CD14-positive monocyte (primary cell): ENCODE measurements around the gene PSMA7. TPM values are rescaled to one million over a fixed set of nuclear protein-coding genes. Genes with fewer than 3 reads are reported as not detected.
"Not testable (repeated sequence)": the region's sequence is repeated elsewhere in the genome, so short reads cannot be mapped to it uniquely, and the experiment has no call there.

ENCODE experiments used
- DNase-seq, 3 donors: peaks; one replicate each; pipeline ENCODE4 v3.0.0-alpha.2; 2011 to 2022
- H2AFZ ChIP-seq: 2 replicates; pipeline ENCODE4 v1.6.0; 2012; ENCODE audit warnings: mild to moderate bottlenecking, low read depth, low read length, inconsistent platforms; ENCODE audit not compliant: insufficient read depth, poor library complexity, severe bottlenecking
- H3K27ac ChIP-seq, 2 donors: 1 replicate in 1 of 2; 2 replicates in 1 of 2; pipeline ENCODE4 v1.5.1; 2012 to 2013; ENCODE audit warnings: low read length in 2 of 2, control low read depth in 1 of 2, inconsistent platforms in 1 of 2, low read depth in 1 of 2, mild to moderate bottlenecking in 1 of 2
- H3K27me3 ChIP-seq, 2 donors: one replicate each; pipeline versions ENCODE4 v1.6.0 to v1.6.1; 2011 to 2013; ENCODE audit warnings: low read length in 2 of 2; ENCODE audit not compliant: control insufficient read depth in 2 of 2, insufficient read depth in 2 of 2
- H3K36me3 ChIP-seq, 2 donors: replicated peaks in 1 of 2; 1 replicate in 1 of 2; 2 replicates in 1 of 2; pipeline versions ENCODE4 v1.5.1 to v1.6.1; 2012 to 2013; ENCODE audit warnings: low read length in 2 of 2, control low read depth in 1 of 2, inconsistent platforms in 1 of 2, mild to moderate bottlenecking in 1 of 2; ENCODE audit not compliant: insufficient read depth in 2 of 2, control insufficient read depth in 1 of 2
- H3K4me1 ChIP-seq, 2 donors: 1 replicate in 1 of 2; 2 replicates in 1 of 2; pipeline versions ENCODE4 v1.5.1 to v1.6.1; 2012 to 2013; ENCODE audit warnings: low read length in 2 of 2, control low read depth in 1 of 2, inconsistent platforms in 1 of 2, mild to moderate bottlenecking in 1 of 2, moderate library complexity in 1 of 2; ENCODE audit not compliant: insufficient read depth in 2 of 2, control insufficient read depth in 1 of 2
- H3K4me2 ChIP-seq: replicated peaks from 2 replicates; pipeline ENCODE3; 2012; ENCODE audit warnings: low read length, moderate library complexity, mild to moderate bottlenecking; ENCODE audit not compliant: poor library complexity, severe bottlenecking; ENCODE audit errors: extremely low read depth
- H3K4me3 ChIP-seq, 3 experiments: fragments of 200-600 bp in 1 of 3; sonication (generic) in 1 of 3; replicated peaks in 1 of 3; 1 replicate in 2 of 3; 2 replicates in 1 of 3; pipeline ENCODE4 v1.5.1; 2011 to 2013; ENCODE audit warnings: low read length in 3 of 3, mild to moderate bottlenecking in 3 of 3, control low read depth in 2 of 3, low read depth in 2 of 3, inconsistent platforms in 1 of 3, moderate library complexity in 1 of 3
- H3K79me2 ChIP-seq: 2 replicates; pipeline ENCODE4 v1.6.0; 2012; ENCODE audit warnings: mild to moderate bottlenecking, control low read depth, inconsistent platforms, low read length, moderate library complexity; ENCODE audit not compliant: insufficient read depth
- H3K9ac ChIP-seq: 2 replicates; pipeline ENCODE4 v1.6.0; 2017; ENCODE audit warnings: low read length, mild to moderate bottlenecking; ENCODE audit not compliant: insufficient read depth, poor library complexity, severe bottlenecking
- H3K9me3 ChIP-seq, 2 donors: replicated peaks in 1 of 2; 1 replicate in 1 of 2; 2 replicates in 1 of 2; pipeline versions ENCODE4 v1.5.1 to v1.6.1; 2012 to 2013; ENCODE audit warnings: low read length in 2 of 2, control low read depth in 1 of 2; ENCODE audit not compliant: control insufficient read depth in 1 of 2, insufficient read depth in 1 of 2
- H4K20me1 ChIP-seq: 2 replicates; pipeline ENCODE4 v1.6.0; 2012; ENCODE audit warnings: mild to moderate bottlenecking, low read length, control low read depth, moderate library complexity; ENCODE audit not compliant: insufficient read depth
- H3K27ac Mint-ChIP-seq, 7 donors: one replicate each; pipeline ENCODE4 v1.8.0; 2020; ENCODE audit warnings: mild to moderate bottlenecking in 7 of 7, mixed read lengths in 7 of 7, moderate library complexity in 6 of 7, inconsistent platforms in 2 of 7
- H3K27me3 Mint-ChIP-seq, 3 donors: one replicate each; pipeline ENCODE4 v1.8.0; 2021 to 2022; ENCODE audit warnings: low read depth in 3 of 3, mild to moderate bottlenecking in 3 of 3, mixed read lengths in 3 of 3, moderate library complexity in 3 of 3, inconsistent platforms in 1 of 3
- H3K36me3 Mint-ChIP-seq, 2 donors: one replicate each; pipeline ENCODE4 v1.8.0; 2020; ENCODE audit warnings: mixed read lengths in 2 of 2, inconsistent platforms in 1 of 2, mild to moderate bottlenecking in 1 of 2
- H3K4me1 Mint-ChIP-seq: one replicate; pipeline ENCODE4 v1.8.0; 2020; ENCODE audit warnings: mild to moderate bottlenecking, mixed read lengths
- H3K4me3 Mint-ChIP-seq, 2 donors: one replicate each; pipeline ENCODE4 v1.8.0; 2020; ENCODE audit warnings: mild to moderate bottlenecking in 2 of 2, mixed read lengths in 2 of 2, moderate library complexity in 1 of 2
- H3K9me3 Mint-ChIP-seq, 7 donors: one replicate each; pipeline ENCODE4 v1.8.0; 2020 to 2022; ENCODE audit warnings: mixed read lengths in 7 of 7, mild to moderate bottlenecking in 6 of 7, moderate library complexity in 6 of 7, inconsistent platforms in 2 of 7
- WGBS: methylation state at CpG from one replicate; pipeline ENCODE4 v1.1.5; 2013; ENCODE audit warnings: missing lambda C conversion rate; ENCODE audit not compliant: insufficient coverage; 5-methylcytosine and 5-hydroxymethylcytosine counted together
- intact Hi-C, 2 donors: fragments of 100-400 bp; cut with micrococcal nuclease; formaldehyde crosslinking; loops; one replicate each; pipeline versions ENCODE4 v1.15.0 to v1.15.1; 2023
- polyA plus RNA-seq, 3 donors: library from polyadenylated mRNA; depleted of rRNA in 1 of 3; unstranded in 2 of 3; stranded (reverse) in 1 of 3; fragments of 300-500 nt in 2 of 3; fragments of >200 nt in 1 of 3; fragmentation: Illumina TruSeq in 2 of 3; gene quantifications; 1 replicate in 2 of 3; 2 replicates in 1 of 3; pipeline ENCODE4 v1.2.3, GENCODE V29; 2012 to 2021
- TF ChIP-seq, protein P1 (sequence below): fragments of 200-600 bp; IDR thresholded peaks from one replicate; pipeline ENCODE4 v1.8.0; 2022; ENCODE audit warnings: antibody characterized with exemption, mild to moderate bottlenecking

The PSMA7 gene
- polyA plus RNA-seq, 3 donors = 402 to 668 (median 527) TPM

DNA sequence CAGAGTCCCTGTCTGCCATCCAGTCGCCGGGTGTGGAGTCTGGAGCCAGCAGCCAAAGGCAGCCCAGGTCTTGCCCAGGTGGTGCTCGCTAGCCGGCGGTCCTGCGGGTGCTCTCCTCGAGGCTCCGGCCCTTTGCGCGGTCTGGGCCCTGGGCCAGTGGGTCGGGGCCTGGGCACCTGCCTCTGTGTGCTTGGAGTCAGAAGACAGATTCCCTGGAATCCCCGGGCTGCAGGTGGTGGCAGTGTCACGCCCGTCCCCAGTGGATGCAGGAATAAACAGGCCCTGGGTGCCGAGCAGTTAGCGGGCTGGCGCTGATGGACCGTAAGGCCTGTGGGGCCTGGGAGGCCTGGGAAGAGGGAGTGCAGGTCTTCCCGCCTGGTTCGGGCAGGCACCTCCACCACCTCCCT lies 5.7 kb upstream of the PSMA7 start:
- Mint-ChIP-seq H3K4me1 (peaks cover 20% of the 10 kb centered on the region), H3K4me3 (no peak overlapping the region), H3K27me3 (no peaks in the 10 kb centered on the region), H3K9me3 (peaks cover 15 to 22% (median 21%) of the 10 kb centered on the region in 7 donors), H3K36me3 (peaks cover 18 to 38% of the 10 kb centered on the region in 2 donors), H3K27ac (no peak overlapping the region)
- no peak overlapping the region for H2AFZ ChIP-seq
- no peaks in the 10 kb centered on the region for H3K27me3 ChIP-seq
- intact Hi-C loops = loop anchor here in 1 of 2 donors (10.0 kb wide), 2 partner anchors 656 to 1836 kb away; partner anchors contain the start of genes OGFR and PRPF6
- no peak for DNase-seq
- H3K4me2 ChIP-seq = no peak overlapping the region
- H3K9me3 ChIP-seq = peaks cover 8 to 27% of the 10 kb centered on the region in 2 donors
- H3K36me3 ChIP-seq = peaks cover 0 to 18% of the 10 kb centered on the region in 2 donors
- no peak overlapping the region for H3K9ac ChIP-seq
- peaks cover 96% of the 10 kb centered on the region for H4K20me1 ChIP-seq
- peaks cover 99% of the 10 kb centered on the region for H3K79me2 ChIP-seq
- H3K4me1 ChIP-seq = peaks cover 9 to 15% of the 10 kb centered on the region in 2 donors
- H3K4me3 ChIP-seq = no peak overlapping the region
- 98% methylated on average over 14 of the region's 20 CpGs for WGBS
- H3K27ac ChIP-seq = no peak overlapping the region
- TF ChIP-seq, protein P1, sequence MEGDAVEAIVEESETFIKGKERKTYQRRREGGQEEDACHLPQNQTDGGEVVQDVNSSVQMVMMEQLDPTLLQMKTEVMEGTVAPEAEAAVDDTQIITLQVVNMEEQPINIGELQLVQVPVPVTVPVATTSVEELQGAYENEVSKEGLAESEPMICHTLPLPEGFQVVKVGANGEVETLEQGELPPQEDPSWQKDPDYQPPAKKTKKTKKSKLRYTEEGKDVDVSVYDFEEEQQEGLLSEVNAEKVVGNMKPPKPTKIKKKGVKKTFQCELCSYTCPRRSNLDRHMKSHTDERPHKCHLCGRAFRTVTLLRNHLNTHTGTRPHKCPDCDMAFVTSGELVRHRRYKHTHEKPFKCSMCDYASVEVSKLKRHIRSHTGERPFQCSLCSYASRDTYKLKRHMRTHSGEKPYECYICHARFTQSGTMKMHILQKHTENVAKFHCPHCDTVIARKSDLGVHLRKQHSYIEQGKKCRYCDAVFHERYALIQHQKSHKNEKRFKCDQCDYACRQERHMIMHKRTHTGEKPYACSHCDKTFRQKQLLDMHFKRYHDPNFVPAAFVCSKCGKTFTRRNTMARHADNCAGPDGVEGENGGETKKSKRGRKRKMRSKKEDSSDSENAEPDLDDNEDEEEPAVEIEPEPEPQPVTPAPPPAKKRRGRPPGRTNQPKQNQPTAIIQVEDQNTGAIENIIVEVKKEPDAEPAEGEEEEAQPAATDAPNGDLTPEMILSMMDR = no peak

- not testable (repeated sequence) for H2AFZ ChIP-seq, H3K4me3 ChIP-seq, H3K27ac ChIP-seq, H3K27me3 Mint-ChIP-seq, H3K27me3 ChIP-seq, H3K27ac Mint-ChIP-seq, H3K4me3 Mint-ChIP-seq, DNase-seq, H3K4me2 ChIP-seq, H3K9ac ChIP-seq
- H3K4me1 ChIP-seq = peaks cover 9 to 15% of the 10 kb centered on the region in 2 donors
- peaks cover 90% of the 10 kb centered on the region for H4K20me1 ChIP-seq
- peaks cover 0 to 13% of the 10 kb centered on the region in 2 donors for H3K36me3 ChIP-seq
- Mint-ChIP-seq H3K9me3 (peaks cover 13 to 18% (median 18%) of the 10 kb centered on the region in 7 donors), H3K36me3 (peaks cover 17 to 32% of the 10 kb centered on the region in 2 donors), H3K4me1 (peaks cover 20% of the 10 kb centered on the region)
- intact Hi-C loops = loop anchor here in 1 of 2 donors (10.0 kb wide), 2 partner anchors 656 to 1836 kb away; partner anchors contain the start of genes OGFR and PRPF6
- 97% methylated on average over 6 of the region's 10 CpGs for WGBS
- peaks cover 7 to 23% of the 10 kb centered on the region in 2 donors for H3K9me3 ChIP-seq
- peaks cover 94% of the 10 kb centered on the region for H3K79me2 ChIP-seq
These were observed 5.2 kb upstream of the PSMA7 start for GRCh38 chr20:62148383-62148782.
